Measurements from ENCODE around the gene STK38L.

- TF ChIP-seq CTCF (IDR thresholded peaks at IDR 0.05) (no peak), REST (IDR thresholded peaks at IDR 0.05; ENCODE audit: insufficient read depth in 1 of 2, low read depth in 2 of 2, low read length in 1 of 2) (no peak)
Measured at GRCh38 chr12:27344760-27345159, 100.7 kb downstream of the STK38L start.
